H9 (cell line): ENCODE results near the gene TNIK. TPM values are rescaled to one million over a fixed set of nuclear protein-coding genes. Genes with fewer than 3 reads are reported as not detected.

ENCODE experiments used
- DNase-seq: peaks from one replicate; pipeline ENCODE4 v3.0.0-alpha.2; 2017
- H2AFZ ChIP-seq: one replicate; pipeline ENCODE4 v1.6.1; 2013; ENCODE audit warnings: mild to moderate bottlenecking, low read length, control low read depth, moderate library complexity
- H2AK5ac ChIP-seq: 2 replicates; pipeline ENCODE4 v1.6.1; 2013; ENCODE audit warnings: low read length, control low read depth, mixed read lengths; ENCODE audit not compliant: insufficient read length
- H2BK120ac ChIP-seq: one replicate; pipeline ENCODE4 v1.6.1; 2013; ENCODE audit warnings: low read depth, mild to moderate bottlenecking, low read length, control low read depth, inconsistent platforms; ENCODE audit not compliant: poor library complexity, severe bottlenecking
- H2BK12ac ChIP-seq: 2 replicates; pipeline ENCODE4 v1.6.1; 2013; ENCODE audit warnings: low read length, control low read depth, mixed read lengths, low read depth; ENCODE audit not compliant: insufficient read length
- H2BK15ac ChIP-seq: 2 replicates; pipeline ENCODE4 v1.6.1; 2013; ENCODE audit warnings: low read depth, low read length, control low read depth
- H2BK20ac ChIP-seq: one replicate; pipeline ENCODE4 v1.6.1; 2013; ENCODE audit warnings: low read depth, mild to moderate bottlenecking, low read length, control low read depth, inconsistent platforms; ENCODE audit not compliant: poor library complexity, severe bottlenecking
- H2BK5ac ChIP-seq: 2 replicates; pipeline ENCODE4 v1.6.1; 2013; ENCODE audit warnings: low read length, control low read depth, mixed read lengths; ENCODE audit not compliant: insufficient read length
- H3K14ac ChIP-seq: 2 replicates; pipeline ENCODE4 v1.6.1; 2013; ENCODE audit warnings: low read length, control low read depth; ENCODE audit not compliant: insufficient read depth
- H3K18ac ChIP-seq: 2 replicates; pipeline ENCODE4 v1.6.1; 2013; ENCODE audit warnings: low read depth, mild to moderate bottlenecking, mixed read lengths, low read length, control low read depth; ENCODE audit not compliant: insufficient read length
- H3K23ac ChIP-seq: 2 replicates; pipeline ENCODE4 v1.6.1; 2013; ENCODE audit warnings: low read length, control low read depth, mixed read lengths, low read depth; ENCODE audit not compliant: insufficient read length
- H3K23me2 ChIP-seq: 2 replicates; pipeline ENCODE4 v1.6.1; 2013; ENCODE audit warnings: low read depth, mild to moderate bottlenecking, mixed read lengths, low read length, control low read depth; ENCODE audit not compliant: insufficient read length, poor library complexity, severe bottlenecking
- H3K27ac ChIP-seq: 2 replicates; pipeline ENCODE4 v1.5.1; 2013; ENCODE audit warnings: low read length, control low read depth, mixed read lengths, low read depth; ENCODE audit not compliant: insufficient read length
- H3K27me3 ChIP-seq: 2 replicates; pipeline ENCODE4 v1.6.1; 2013; ENCODE audit warnings: low read length, control low read depth, inconsistent platforms; ENCODE audit not compliant: insufficient read depth
- H3K4ac ChIP-seq: 2 replicates; pipeline ENCODE4 v1.6.1; 2013; ENCODE audit warnings: low read depth, mild to moderate bottlenecking, control low read depth, inconsistent platforms, low read length, moderate library complexity
- H3K4me1 ChIP-seq: 2 replicates; pipeline ENCODE4 v1.6.1; 2013; ENCODE audit warnings: low read length, control low read depth, inconsistent platforms; ENCODE audit not compliant: insufficient read depth
- H3K4me2 ChIP-seq: 2 replicates; pipeline ENCODE4 v1.6.1; 2013; ENCODE audit warnings: low read length, control low read depth, mixed read lengths; ENCODE audit not compliant: insufficient read length, insufficient read depth
- H3K56ac ChIP-seq: 2 replicates; pipeline ENCODE4 v1.6.1; 2013; ENCODE audit warnings: low read depth, mild to moderate bottlenecking, mixed read lengths, low read length, control low read depth; ENCODE audit not compliant: insufficient read length
- H3K79me1 ChIP-seq: 2 replicates; pipeline ENCODE4 v1.6.1; 2013; ENCODE audit warnings: low read depth, mild to moderate bottlenecking, moderate library complexity, low read length, control low read depth, inconsistent platforms; ENCODE audit not compliant: insufficient read depth, poor library complexity, severe bottlenecking
- H3K79me2 ChIP-seq: 2 replicates; pipeline ENCODE4 v1.6.1; 2013; ENCODE audit warnings: low read length, control low read depth, inconsistent platforms; ENCODE audit not compliant: insufficient read depth
- H3K9ac ChIP-seq: 2 replicates; pipeline ENCODE4 v1.6.1; 2013; ENCODE audit warnings: low read length, control low read depth, mixed read lengths; ENCODE audit not compliant: insufficient read length; ENCODE audit errors: extremely low read depth
- H3K9me3 ChIP-seq: one replicate; pipeline ENCODE4 v1.6.1; 2013; ENCODE audit warnings: low read depth, low read length, inconsistent platforms; ENCODE audit not compliant: control insufficient read depth
- H3T11ph ChIP-seq: one replicate; pipeline ENCODE4 v1.6.1; 2013; ENCODE audit warnings: mild to moderate bottlenecking, low read length, control low read depth, inconsistent platforms
- H4K20me1 ChIP-seq: one replicate; pipeline ENCODE4 v1.6.1; 2013; ENCODE audit not compliant: control insufficient read depth, insufficient read length, insufficient read depth
- H4K5ac ChIP-seq: 2 replicates; pipeline ENCODE4 v1.6.1; 2013; ENCODE audit warnings: low read depth, mild to moderate bottlenecking, mixed read lengths, low read length, control low read depth; ENCODE audit not compliant: insufficient read length
- H4K8ac ChIP-seq: replicated peaks from 2 replicates; pipeline ENCODE4 v1.6.1; 2013; ENCODE audit warnings: low read length, control low read depth, mixed read lengths, low read depth; ENCODE audit not compliant: insufficient read length
- H4K91ac ChIP-seq: 2 replicates; pipeline ENCODE4 v1.6.1; 2013; ENCODE audit warnings: low read depth, mild to moderate bottlenecking, moderate library complexity, mixed read lengths, low read length, control low read depth; ENCODE audit not compliant: insufficient read length
- H3K27ac Mint-ChIP-seq, 3 experiments: 2 replicates in 2 of 3; 3 replicates in 1 of 3; pipeline ENCODE4 v1.8.0; 2020 to 2021; ENCODE audit warnings: mixed read lengths in 3 of 3, mild to moderate bottlenecking in 1 of 3, moderate library complexity in 1 of 3
- H3K27me3 Mint-ChIP-seq: 2 replicates; pipeline ENCODE4 v1.8.0; 2021; ENCODE audit warnings: low read depth, mild to moderate bottlenecking, moderate library complexity, mixed read lengths
- H3K36me3 Mint-ChIP-seq, 3 experiments: 2 replicates in 2 of 3; 3 replicates in 1 of 3; pipeline ENCODE4 v1.8.0; 2020 to 2021; ENCODE audit warnings: low read depth in 3 of 3, mixed read lengths in 3 of 3; ENCODE audit not compliant: insufficient read depth in 1 of 3
- H3K4me1 Mint-ChIP-seq, 2 experiments: 2 replicates each; pipeline ENCODE4 v1.8.0; 2020; ENCODE audit warnings: mixed read lengths in 2 of 2
- H3K4me3 Mint-ChIP-seq, 2 experiments: 2 replicates in 1 of 2; 3 replicates in 1 of 2; pipeline ENCODE4 v1.8.0; 2020 to 2021; ENCODE audit warnings: mild to moderate bottlenecking in 2 of 2, mixed read lengths in 2 of 2, moderate library complexity in 1 of 2
- H3K9me3 Mint-ChIP-seq, 2 experiments: 2 replicates in 1 of 2; 3 replicates in 1 of 2; pipeline ENCODE4 v1.8.0; 2020; ENCODE audit warnings: mild to moderate bottlenecking in 2 of 2, mixed read lengths in 2 of 2, moderate library complexity in 1 of 2
- WGBS: extraction: QIAGEN DNeasy Blood & Tissue Kit; methylation state at CpG from one replicate; pipeline ENCODE4 v1.1.7; 2013; ENCODE audit warnings: missing lambda C conversion rate, low lambda C conversion rate, mixed read lengths; ENCODE audit not compliant: insufficient read length; ENCODE audit errors: extremely low coverage; 5-methylcytosine and 5-hydroxymethylcytosine counted together
- total RNA-seq: library from RNA; stranded (reverse); gene quantifications from 2 replicates; pipeline ENCODE4 v1.2.1, GENCODE V29; 2021
- TF ChIP-seq, protein P1 (sequence below): fragments of 200-600 bp; sonication (generic); conservative IDR thresholded peaks from 3 replicates; pipeline ENCODE4 v1.8.0; 2021; ENCODE audit warnings: antibody characterized with exemption, mild to moderate bottlenecking

TNIK gene
- total RNA-seq, 1 experiment from 2014 or later, result 15.9 TPM

DNA sequence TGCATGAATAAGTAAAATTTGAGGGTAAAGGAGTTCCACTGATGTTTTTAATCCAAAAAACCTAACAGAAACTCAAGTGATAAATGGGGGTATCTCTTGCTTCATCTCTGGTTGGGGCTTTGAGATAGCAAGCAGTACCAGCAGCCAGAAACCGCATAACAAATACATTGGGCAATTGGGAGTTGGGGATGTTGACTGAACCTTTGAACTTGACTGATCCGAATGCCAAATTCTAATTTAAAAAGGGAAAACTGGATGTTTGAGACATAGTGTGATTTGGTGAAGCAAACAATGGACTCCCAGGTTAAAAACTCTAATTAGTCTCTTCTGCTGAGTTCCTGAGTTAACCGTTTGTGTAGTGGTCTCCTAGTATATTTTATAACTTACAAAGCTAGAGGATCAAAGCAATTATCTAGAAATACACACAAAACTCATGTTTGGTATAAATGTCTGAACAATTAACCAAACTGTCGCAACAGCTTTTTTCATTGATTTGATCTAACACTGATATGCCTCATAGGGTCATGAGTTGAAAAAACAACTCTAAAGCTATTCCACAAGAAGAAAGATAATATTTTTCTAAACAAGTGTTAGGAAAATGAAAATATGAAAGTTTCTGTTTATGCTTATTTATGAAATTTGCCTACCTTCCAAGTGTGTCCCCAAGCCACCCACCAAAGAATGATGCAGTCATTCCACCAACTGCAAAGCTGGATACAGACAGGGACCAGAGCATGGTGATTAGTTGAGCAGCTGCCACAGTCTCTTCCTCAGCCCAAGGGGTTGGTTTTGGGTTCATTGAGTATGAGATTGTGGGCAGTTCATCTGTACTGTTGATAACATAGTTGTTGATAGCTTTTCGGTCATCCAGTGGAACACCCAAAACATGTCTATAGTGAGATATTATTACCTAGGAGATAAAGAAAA, 446.1 kb downstream of the TNIK start:
- no peak for DNase-seq
- Histone ChIP-seq H3T11ph (no peak overlapping the region), H3K27me3 (no peaks in the 10 kb centered on the region), H3K4me1 (no peaks in the 10 kb centered on the region), H4K20me1 (no peaks in the 10 kb centered on the region), H3K23ac (no peak overlapping the region), H3K27ac (no peak overlapping the region), H3K79me1 (no peaks in the 10 kb centered on the region), H3K9ac (no peak overlapping the region), H3K4me2 (no peak overlapping the region), H4K5ac (no peak overlapping the region), H2BK5ac (no peak overlapping the region), H2BK120ac (no peak overlapping the region), H4K8ac (no peak overlapping the region), H2BK15ac (no peak overlapping the region), H3K79me2 (no peaks in the 10 kb centered on the region), H4K91ac (no peak overlapping the region), H3K14ac (no peak overlapping the region), H2AFZ (no peak overlapping the region), H3K56ac (no peak overlapping the region), H2BK12ac (no peak overlapping the region), H3K9me3 (no peaks in the 10 kb centered on the region), H2BK20ac (no peak overlapping the region), H2AK5ac (no peak overlapping the region), H3K4ac (no peak overlapping the region), H3K18ac (no peak overlapping the region), H3K23me2 (no peaks in the 10 kb centered on the region)
- Mint-ChIP-seq H3K27ac (no peak overlapping the region), H3K27me3 (no peaks in the 10 kb centered on the region), H3K4me1 (no peaks in the 10 kb centered on the region), H3K36me3 (no peaks in the 10 kb centered on the region), H3K4me3 (no peak overlapping the region), H3K9me3 (no peaks in the 10 kb centered on the region)
- TF ChIP-seq, protein P1, sequence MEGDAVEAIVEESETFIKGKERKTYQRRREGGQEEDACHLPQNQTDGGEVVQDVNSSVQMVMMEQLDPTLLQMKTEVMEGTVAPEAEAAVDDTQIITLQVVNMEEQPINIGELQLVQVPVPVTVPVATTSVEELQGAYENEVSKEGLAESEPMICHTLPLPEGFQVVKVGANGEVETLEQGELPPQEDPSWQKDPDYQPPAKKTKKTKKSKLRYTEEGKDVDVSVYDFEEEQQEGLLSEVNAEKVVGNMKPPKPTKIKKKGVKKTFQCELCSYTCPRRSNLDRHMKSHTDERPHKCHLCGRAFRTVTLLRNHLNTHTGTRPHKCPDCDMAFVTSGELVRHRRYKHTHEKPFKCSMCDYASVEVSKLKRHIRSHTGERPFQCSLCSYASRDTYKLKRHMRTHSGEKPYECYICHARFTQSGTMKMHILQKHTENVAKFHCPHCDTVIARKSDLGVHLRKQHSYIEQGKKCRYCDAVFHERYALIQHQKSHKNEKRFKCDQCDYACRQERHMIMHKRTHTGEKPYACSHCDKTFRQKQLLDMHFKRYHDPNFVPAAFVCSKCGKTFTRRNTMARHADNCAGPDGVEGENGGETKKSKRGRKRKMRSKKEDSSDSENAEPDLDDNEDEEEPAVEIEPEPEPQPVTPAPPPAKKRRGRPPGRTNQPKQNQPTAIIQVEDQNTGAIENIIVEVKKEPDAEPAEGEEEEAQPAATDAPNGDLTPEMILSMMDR, result no peak
- WGBS, result no CpG with 5 or more reads among the region's 5 CpGs
